CD4-positive, alpha-beta T cell treated with Interferon gamma for 1 hour (primary cell): Measurements from ENCODE around the gene CXorf49.
"Not testable (repeated sequence)": the region's sequence is repeated elsewhere in the genome, so short reads cannot be mapped to it uniquely, and the experiment has no call there.

ENCODE experiments used
- DNase-seq: peaks from one replicate; pipeline ENCODE4 v3.0.0-alpha.2; 2020

The CXorf49 gene

GRCh38 chrX:71718185-71718584 is at the start of gene CXorf49:
CXorf49 (minus strand) TSS chrX:71718285; CDS start chrX:71718151, 134 bp downstream.
- not testable (repeated sequence) for DNase-seq

- DNase-seq: not testable (repeated sequence)
Observed at GRCh38 chrX:71767134-71767533, 49.0 kb upstream of the CXorf49 start.

GRCh38 chrX:71765613-71766012 is 47.5 kb upstream of the CXorf49 start:
- DNase-seq: not testable (repeated sequence)

- DNase-seq: not testable (repeated sequence)
Observed at GRCh38 chrX:71764832-71765231, 46.7 kb upstream of the CXorf49 start.

- DNase-seq: not testable (repeated sequence)
Observed at GRCh38 chrX:71763049-71763448, 45.0 kb upstream of the CXorf49 start, which contains the start of gene CXorf49B. CXorf49B (plus strand) TSS chrX:71763349; CDS start chrX:71763424, 75 bp downstream.

GRCh38 chrX:71760688-71761281 is 42.7 kb upstream of the CXorf49 start:
- DNase-seq: not testable (repeated sequence)

- DNase-seq: not testable (repeated sequence)
Observed at GRCh38 chrX:71720289-71720886, 2.3 kb upstream of the CXorf49 start.

GRCh38 chrX:71719195-71719594 is 1.1 kb upstream of the CXorf49 start:
- DNase-seq: not testable (repeated sequence)

- not testable (repeated sequence) for DNase-seq
Observed at GRCh38 chrX:71716323-71716722, 1.8 kb downstream of the CXorf49 start.

- not testable (repeated sequence) for DNase-seq
Observed at GRCh38 chrX:71715551-71715950, 2.5 kb downstream of the CXorf49 start.

- DNase-seq: not testable (repeated sequence)
Observed at GRCh38 chrX:71714064-71714463, 4.0 kb downstream of the CXorf49 start.

- DNase-seq: not testable (repeated sequence)
Observed at GRCh38 chrX:71702853-71703252, 15.2 kb downstream of the CXorf49 start.

- not testable (repeated sequence) for DNase-seq
Observed at GRCh38 chrX:71699023-71699344, 19.1 kb downstream of the CXorf49 start.

GRCh38 chrX:71698299-71699022 is 19.6 kb downstream of the CXorf49 start:
- not testable (repeated sequence) for DNase-seq

GRCh38 chrX:71697466-71698298 is 20.4 kb downstream of the CXorf49 start:
- DNase-seq: not testable (repeated sequence)

- not testable (repeated sequence) for DNase-seq
Observed at GRCh38 chrX:71696641-71697465, 21.2 kb downstream of the CXorf49 start.

GRCh38 chrX:71679575-71680207 is 38.4 kb downstream of the CXorf49 start:
- DNase-seq: no peak

GRCh38 chrX:71677195-71677594 is 40.9 kb downstream of the CXorf49 start:
- DNase-seq: not testable (repeated sequence)

- DNase-seq: not testable (repeated sequence)
Observed at GRCh38 chrX:71676068-71676795, 41.9 kb downstream of the CXorf49 start.

GRCh38 chrX:71675636-71676035 is 42.4 kb downstream of the CXorf49 start:
- DNase-seq: not testable (repeated sequence)

- DNase-seq: no peak
Observed at GRCh38 chrX:71671938-71672337, 46.1 kb downstream of the CXorf49 start.
